Measurements from ENCODE around the gene MARF1. TPM values are rescaled to one million over a fixed set of nuclear protein-coding genes. Genes with fewer than 3 reads are reported as not detected.
"Not testable (repeated sequence)": the region's sequence is repeated elsewhere in the genome, so short reads cannot be mapped to it uniquely, and the experiment has no call there.

Gene MARF1
- total RNA-seq, 2 donors from 2014 or later, result 85.0 to 120 TPM

DNA sequence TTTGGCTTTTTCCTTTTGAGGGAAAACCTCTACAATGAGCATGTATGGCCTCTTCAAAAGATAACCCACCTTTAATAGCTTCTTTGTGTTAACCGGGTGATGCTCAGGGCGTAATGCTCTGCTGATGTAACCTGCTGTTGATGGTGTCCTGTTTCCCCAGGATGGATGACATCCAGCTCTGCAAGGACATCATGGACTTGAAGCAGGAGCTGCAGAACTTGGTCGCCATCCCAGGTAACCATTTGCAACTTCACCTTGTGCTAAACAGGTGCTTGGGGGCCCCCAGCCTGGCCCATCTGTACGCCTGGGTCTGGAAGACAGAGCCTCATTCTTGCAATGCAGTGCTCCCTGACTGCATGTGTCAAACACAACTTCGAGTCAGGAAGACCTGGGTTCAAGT lies 75.1 kb downstream of the MARF1 start:
- no peaks in the 10 kb centered on the region for H3K9me3 Mint-ChIP-seq
- ATAC-seq (replicated peaks), result no peak
- H3K27ac Mint-ChIP-seq, result no peak overlapping the region
- no peak overlapping the region for H3K4me3 Mint-ChIP-seq
- H3K27me3 Mint-ChIP-seq, result no peaks in the 10 kb centered on the region
- H3K4me1 Mint-ChIP-seq, result peaks cover 12% of the 10 kb centered on the region
- H3K36me3 Mint-ChIP-seq (ENCODE audit: low read depth), result peaks cover 1% of the 10 kb centered on the region

DNA sequence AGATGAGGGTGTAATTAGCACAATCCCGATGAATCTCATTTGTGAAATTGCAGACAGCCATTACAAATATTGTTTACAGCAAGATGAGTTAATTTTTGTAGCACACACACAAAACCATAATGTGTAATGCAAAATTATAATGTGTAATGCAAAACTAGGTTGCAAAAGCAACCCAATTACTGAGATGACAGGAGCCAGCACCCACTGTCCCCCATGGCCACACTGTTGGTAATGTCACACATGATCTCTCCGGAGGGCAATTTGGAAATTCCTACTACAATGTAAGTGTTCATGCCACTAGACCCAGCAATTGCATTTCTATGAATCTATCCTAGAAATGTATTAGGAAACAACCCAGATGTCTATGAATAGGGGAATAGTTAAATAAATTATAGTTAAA lies 76.9 kb downstream of the MARF1 start:
- no peaks in the 10 kb centered on the region for H3K4me1 Mint-ChIP-seq
- H3K9me3 Mint-ChIP-seq, result no peaks in the 10 kb centered on the region
- ATAC-seq (replicated peaks), result no peak
- H3K27ac Mint-ChIP-seq, result no peak overlapping the region
- no peak overlapping the region for H3K4me3 Mint-ChIP-seq
- H3K36me3 Mint-ChIP-seq (ENCODE audit: low read depth), result no peaks in the 10 kb centered on the region
- no peaks in the 10 kb centered on the region for H3K27me3 Mint-ChIP-seq

DNA sequence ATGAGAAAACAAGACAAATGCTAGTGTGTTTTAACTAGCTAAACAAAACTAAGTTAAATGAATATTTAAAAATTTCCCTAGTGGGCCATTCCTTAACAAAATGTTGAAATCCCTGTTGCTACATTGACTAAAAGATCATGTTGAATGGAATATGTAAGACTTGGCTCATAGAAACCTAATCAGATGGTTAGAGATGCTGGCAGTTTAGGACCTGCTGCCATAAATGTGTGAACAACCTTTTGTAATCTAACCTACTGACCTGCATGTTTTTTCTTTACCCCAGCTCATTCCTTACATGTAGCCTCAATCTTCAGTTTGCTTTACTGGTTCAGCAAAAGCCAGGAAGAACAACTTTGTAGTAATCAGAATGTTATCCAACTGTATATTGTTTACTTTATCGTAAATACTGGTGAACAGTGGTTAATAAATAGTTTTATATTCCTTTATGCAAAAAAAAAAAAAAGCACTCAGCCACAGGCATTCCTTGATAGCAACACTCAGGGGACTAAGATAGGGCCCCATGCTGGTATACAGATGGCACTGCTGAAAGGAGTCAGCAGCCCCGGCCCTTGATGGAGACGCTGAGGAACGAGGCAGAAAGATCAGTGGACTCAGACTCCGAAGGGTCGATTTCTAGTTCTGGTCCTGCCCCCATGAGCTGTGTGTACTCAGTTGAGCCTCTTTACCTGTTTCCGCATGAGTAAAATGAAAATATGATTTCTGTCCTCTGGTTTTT lies 78.2 kb downstream of the MARF1 start:
- H3K4me1 Mint-ChIP-seq, result no peaks in the 10 kb centered on the region
- no peaks in the 10 kb centered on the region for H3K27me3 Mint-ChIP-seq
- H3K27ac Mint-ChIP-seq, result no peak overlapping the region
- H3K4me3 Mint-ChIP-seq, result no peak overlapping the region
- no peak for ATAC-seq (replicated peaks)
- no peaks in the 10 kb centered on the region for H3K36me3 Mint-ChIP-seq (ENCODE audit: low read depth)
- no peaks in the 10 kb centered on the region for H3K9me3 Mint-ChIP-seq

DNA sequence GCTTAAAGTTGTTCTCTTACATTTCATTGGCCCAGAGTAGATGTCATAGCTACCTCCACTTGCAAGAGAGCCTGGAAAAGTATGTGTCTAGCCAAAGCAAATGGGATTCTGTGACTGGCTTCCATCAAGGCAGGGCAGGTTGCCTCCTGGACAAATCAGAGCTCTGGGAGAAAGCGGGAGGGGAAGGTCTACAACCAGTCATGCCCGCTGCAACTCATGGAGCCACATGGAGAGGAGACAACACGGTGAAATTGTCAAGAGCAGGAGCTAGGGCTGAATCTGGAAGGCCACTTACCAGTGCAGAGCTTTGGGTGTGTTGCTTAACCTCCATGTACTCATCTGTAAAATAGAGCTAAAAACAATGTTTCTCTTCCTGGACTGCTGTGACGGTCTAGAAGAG lies 83.8 kb downstream of the MARF1 start:
- Mint-ChIP-seq H3K4me3 (no peak overlapping the region), H3K36me3 (ENCODE audit: low read depth) (no peaks in the 10 kb centered on the region), H3K9me3 (no peaks in the 10 kb centered on the region), H3K27me3 (no peaks in the 10 kb centered on the region), H3K4me1 (no peaks in the 10 kb centered on the region), H3K27ac (no peak overlapping the region)
- no peak for ATAC-seq (replicated peaks)

DNA sequence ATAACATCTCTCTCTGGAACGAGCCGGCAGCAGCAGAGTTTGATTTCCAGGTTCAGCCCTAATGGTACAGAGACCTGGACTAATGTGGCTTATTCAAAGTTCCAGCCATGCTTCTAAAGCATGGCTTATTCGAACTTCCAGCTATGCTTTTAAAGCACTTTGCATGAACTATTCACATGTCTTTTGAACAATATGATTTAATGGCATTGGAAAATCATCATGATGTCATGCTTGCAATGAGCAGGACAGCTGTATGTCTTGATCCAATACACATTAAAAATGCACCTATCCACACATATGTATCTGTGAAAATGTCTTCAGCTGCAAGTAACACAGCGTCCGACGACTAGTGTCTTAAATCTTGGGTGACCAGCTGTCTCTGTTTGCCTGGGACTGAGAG lies 85.7 kb downstream of the MARF1 start:
- H3K4me3 Mint-ChIP-seq, result no peak overlapping the region
- H3K27ac Mint-ChIP-seq, result no peak overlapping the region
- no peaks in the 10 kb centered on the region for H3K9me3 Mint-ChIP-seq
- ATAC-seq (replicated peaks), result no peak
- no peaks in the 10 kb centered on the region for H3K36me3 Mint-ChIP-seq (ENCODE audit: low read depth)
- H3K27me3 Mint-ChIP-seq, result no peaks in the 10 kb centered on the region
- peaks cover 6% of the 10 kb centered on the region for H3K4me1 Mint-ChIP-seq

DNA sequence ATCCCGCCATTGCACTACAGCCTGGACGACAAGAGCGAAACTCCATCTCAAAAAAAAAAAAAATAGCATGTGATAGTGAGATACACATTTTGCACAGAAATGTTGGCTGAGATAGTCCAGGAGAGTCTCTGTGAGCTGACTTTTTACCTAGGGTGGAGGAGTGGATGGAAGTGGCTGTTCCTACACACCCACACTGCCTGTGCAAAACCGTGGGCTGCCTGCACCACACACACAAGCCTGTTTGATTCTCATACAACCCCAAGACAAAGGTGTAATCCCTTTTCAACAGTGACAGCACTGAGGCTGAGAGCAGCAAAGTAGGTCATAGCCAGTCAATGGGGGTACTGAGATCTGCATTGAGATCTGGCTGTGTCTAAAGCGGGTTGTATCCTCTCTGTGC lies 86.8 kb downstream of the MARF1 start:
- peaks cover 14% of the 10 kb centered on the region for H3K4me1 Mint-ChIP-seq
- no peaks in the 10 kb centered on the region for H3K36me3 Mint-ChIP-seq (ENCODE audit: low read depth)
- no peak overlapping the region for H3K4me3 Mint-ChIP-seq
- no peak for ATAC-seq (replicated peaks)
- H3K9me3 Mint-ChIP-seq, result no peaks in the 10 kb centered on the region
- H3K27me3 Mint-ChIP-seq, result no peaks in the 10 kb centered on the region
- H3K27ac Mint-ChIP-seq, result no peak overlapping the region

DNA sequence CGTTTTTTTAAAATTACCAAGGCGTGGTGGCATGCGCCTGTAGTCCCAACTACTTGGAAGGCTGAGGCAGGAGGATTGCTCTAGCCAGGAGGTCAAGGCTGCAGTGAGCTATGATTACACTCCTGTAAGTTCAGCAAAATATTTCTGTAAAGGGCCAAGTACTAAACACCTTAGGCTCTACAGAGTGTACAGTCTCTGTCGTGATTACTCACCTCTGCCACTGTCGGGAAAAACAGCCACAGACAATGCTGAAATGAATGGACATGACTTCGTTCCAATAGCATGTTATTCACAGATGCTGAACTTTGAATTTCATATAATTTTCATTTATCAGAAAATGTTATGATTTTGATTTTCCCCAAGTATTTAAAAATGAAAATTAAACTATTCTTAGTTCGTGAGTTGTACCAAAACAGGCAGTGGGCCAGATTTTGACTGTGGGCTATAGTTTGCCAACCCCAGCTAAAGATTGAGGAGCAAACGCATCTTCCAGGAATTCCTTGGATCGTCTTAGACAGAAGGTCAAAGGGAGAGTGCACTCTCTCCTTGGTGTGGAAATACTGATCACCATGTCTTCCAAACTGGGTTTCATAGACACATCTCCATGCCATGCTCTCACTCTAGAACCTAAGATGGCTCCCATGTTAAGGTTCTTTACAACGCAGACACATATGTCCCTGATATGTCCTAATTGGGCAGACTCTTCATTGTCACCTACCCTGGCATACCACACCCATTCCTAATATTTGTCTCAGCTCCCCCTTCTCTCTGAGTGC lies 89.5 kb downstream of the MARF1 start:
- no peaks in the 10 kb centered on the region for H3K36me3 Mint-ChIP-seq (ENCODE audit: low read depth)
- H3K4me1 Mint-ChIP-seq, result peaks cover 21% of the 10 kb centered on the region
- no peaks in the 10 kb centered on the region for H3K9me3 Mint-ChIP-seq
- peak overlapping the region; percentile 56 for H3K27ac Mint-ChIP-seq
- no peaks in the 10 kb centered on the region for H3K27me3 Mint-ChIP-seq
- peak overlapping the region; percentile 22 for H3K4me3 Mint-ChIP-seq
- ATAC-seq (replicated peaks), result peak; percentile 85

DNA sequence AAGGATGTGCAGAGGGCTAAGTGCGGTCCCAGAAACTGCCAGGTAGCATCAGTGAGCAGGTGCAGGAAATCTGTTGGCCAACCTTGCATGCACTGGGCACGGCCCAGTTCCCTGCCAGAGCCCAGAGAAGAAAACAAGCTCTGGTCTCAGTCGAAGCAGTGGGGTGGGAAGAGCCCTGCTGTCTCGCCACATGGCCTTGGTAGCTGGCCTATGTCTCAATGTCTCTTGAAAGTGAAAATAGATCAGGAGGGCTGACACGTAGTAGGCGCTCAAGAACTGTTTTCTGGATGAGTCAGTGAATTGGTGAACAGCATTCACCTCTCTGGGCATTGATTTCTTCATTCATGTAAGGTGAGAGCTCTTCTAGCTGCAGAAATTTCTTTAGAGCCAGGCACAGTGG lies 90.4 kb downstream of the MARF1 start:
- Mint-ChIP-seq H3K27ac (peak overlapping the region; percentile 56), H3K36me3 (ENCODE audit: low read depth) (no peaks in the 10 kb centered on the region), H3K27me3 (no peaks in the 10 kb centered on the region), H3K9me3 (no peaks in the 10 kb centered on the region), H3K4me3 (peak overlapping the region; percentile 22), H3K4me1 (peaks cover 21% of the 10 kb centered on the region)
- peak; percentile 79 for ATAC-seq (replicated peaks)

DNA sequence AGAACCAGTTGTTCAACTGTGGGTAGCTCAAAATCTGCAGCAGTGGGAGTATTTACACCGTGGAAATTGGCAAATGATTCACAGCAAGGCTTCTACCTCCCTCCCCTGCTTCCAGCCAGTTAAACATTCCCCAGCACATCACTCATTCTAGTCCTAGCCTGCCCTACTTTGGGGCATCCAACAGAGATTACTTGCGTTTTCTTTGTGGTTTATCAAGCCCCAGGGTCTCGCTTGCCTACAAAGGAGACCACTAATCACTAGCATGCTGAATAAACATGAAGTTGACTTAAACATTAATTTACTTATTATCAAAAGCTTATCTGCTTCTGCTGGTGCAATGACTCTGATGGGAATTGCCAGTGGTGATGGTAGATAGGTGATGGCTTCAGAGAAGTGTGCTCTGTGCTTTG lies 94.5 kb downstream of the MARF1 start:
- Mint-ChIP-seq H3K4me1 (peaks cover 21% of the 10 kb centered on the region), H3K4me3 (no peak overlapping the region), H3K36me3 (ENCODE audit: low read depth) (no peaks in the 10 kb centered on the region), H3K27me3 (no peaks in the 10 kb centered on the region), H3K9me3 (no peaks in the 10 kb centered on the region), H3K27ac (peak overlapping the region; percentile 54)
- ATAC-seq (replicated peaks), result no peak

DNA sequence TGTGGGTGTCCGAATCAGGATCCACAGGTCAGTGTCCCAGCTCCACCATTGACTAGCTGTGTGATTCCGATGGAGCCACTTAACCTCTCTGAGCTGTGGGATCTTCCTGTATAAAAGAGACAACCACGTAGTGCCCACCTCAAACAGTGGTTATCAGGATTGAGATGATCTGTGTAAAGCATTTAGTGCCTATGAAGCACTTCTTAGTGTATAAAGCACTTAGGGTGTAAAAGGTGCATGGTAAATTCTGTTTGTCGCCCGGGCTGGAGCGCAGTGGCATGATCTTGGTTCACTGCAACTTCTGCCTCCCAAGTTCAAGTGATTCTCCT lies 95.2 kb downstream of the MARF1 start:
- H3K9me3 Mint-ChIP-seq, result no peaks in the 10 kb centered on the region
- no peaks in the 10 kb centered on the region for H3K36me3 Mint-ChIP-seq (ENCODE audit: low read depth)
- H3K4me3 Mint-ChIP-seq, result no peak overlapping the region
- peaks cover 20% of the 10 kb centered on the region for H3K4me1 Mint-ChIP-seq
- H3K27ac Mint-ChIP-seq, result no peak overlapping the region
- no peaks in the 10 kb centered on the region for H3K27me3 Mint-ChIP-seq
- no peak for ATAC-seq (replicated peaks)

DNA sequence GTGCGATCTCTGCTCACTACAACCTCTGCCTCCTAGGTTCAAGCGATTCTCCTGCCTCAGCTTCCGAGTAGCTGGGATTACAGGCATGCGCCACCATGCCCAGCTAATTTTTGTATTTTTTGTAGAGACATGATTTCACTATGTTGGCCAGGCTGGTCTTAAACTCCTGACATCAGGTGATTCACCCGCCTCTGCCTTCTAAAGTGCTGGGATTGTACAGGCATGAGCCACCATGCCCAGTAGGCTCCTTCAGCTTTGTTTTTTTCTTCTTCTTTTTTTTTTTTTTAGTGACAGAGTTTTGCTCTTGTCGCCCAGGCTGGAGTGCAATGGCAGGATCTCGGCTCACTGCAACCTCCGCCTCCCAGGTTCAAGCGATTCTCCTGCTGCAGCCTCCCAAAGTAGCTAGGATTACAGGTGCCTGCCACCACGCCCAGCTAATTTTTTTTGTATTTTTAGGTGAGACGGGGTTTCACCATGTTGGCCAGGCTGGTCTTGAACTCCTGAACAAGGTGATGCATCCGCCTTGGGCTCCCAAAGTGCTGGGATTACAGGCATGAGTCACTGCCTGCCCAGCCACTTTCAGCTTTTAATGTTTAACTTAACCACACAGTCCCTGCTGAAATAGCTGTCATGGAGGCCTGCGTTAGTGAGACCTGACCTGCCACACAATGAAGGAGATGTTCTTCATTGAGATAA lies 95.7 kb downstream of the MARF1 start:
- peaks cover 14% of the 10 kb centered on the region for H3K4me1 Mint-ChIP-seq
- not testable (repeated sequence) for H3K9me3 Mint-ChIP-seq; H3K4me3 Mint-ChIP-seq; H3K27me3 Mint-ChIP-seq; ATAC-seq (replicated peaks); H3K36me3 Mint-ChIP-seq (ENCODE audit: low read depth); H3K27ac Mint-ChIP-seq

DNA sequence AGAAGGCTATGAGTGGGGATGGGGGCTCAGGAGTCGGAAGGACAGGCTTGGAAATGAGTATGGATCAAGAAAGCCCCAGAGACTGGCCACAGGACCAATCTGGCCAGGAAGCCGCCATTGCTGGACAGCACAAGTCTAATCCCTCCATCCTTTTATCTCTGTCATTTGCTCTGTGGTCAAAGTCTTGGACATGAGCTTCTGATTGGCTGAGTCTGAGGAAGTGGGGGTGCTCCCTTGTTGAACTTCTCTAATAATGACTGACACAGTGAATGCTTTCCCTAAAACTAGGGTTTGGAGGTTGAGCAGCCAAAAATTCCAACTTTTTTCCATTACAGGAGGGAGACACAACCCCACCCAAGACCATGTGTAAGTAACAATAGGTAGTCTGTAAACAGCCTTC lies 97.4 kb downstream of the MARF1 start:
- Mint-ChIP-seq H3K9me3 (no peaks in the 10 kb centered on the region), H3K4me3 (no peak overlapping the region), H3K36me3 (ENCODE audit: low read depth) (no peaks in the 10 kb centered on the region), H3K27me3 (no peaks in the 10 kb centered on the region), H3K27ac (peak overlapping the region; percentile 41), H3K4me1 (peaks cover under 1% of the 10 kb centered on the region)
- no peak for ATAC-seq (replicated peaks)

DNA sequence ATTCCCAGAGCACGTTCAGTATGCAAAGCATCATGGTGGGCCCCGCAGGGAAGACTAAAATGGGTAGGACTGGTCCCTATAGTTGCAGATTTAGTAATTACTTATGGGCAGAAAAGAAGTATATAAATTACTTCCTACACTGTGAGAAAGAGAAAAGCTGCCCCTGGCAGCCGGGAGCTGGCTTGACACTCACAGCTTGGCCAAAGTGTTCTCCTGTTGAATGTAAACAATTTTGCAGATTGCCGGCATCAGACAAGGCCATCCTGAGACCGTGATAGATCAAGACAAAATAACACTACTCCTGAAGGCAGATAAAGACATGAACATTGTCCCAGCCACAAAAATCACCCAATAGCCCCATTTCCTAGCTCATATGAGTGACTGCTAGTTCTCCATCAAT lies 98.5 kb downstream of the MARF1 start:
- no peaks in the 10 kb centered on the region for H3K4me1 Mint-ChIP-seq
- no peak for ATAC-seq (replicated peaks)
- H3K36me3 Mint-ChIP-seq (ENCODE audit: low read depth), result no peaks in the 10 kb centered on the region
- H3K27me3 Mint-ChIP-seq, result no peaks in the 10 kb centered on the region
- no peak overlapping the region for H3K27ac Mint-ChIP-seq
- no peaks in the 10 kb centered on the region for H3K9me3 Mint-ChIP-seq
- H3K4me3 Mint-ChIP-seq, result no peak overlapping the region
